ENCODE measurements around the gene AVP.

GRCh38 chr20:3071610-3072529 lies 12.7 kb downstream of the AVP start, which contains the start of gene OXT:
- TF ChIP-seq CTCF (IDR thresholded peaks at IDR 0.05; ENCODE audit: low read depth, low read length) (no peak), POLR2A (IDR thresholded peaks at IDR 0.05; ENCODE audit: extremely low read depth, insufficient read length) (no peak)

Measured in NB4 (cell line).